Activated T-helper 1 cell treated with Interleukin-2 at 50 U/mL for 16 hours (primary cell): Measurements from ENCODE around the gene PRDM8.

Experiments used
- DNase-seq: peaks from one replicate; pipeline ENCODE4 v3.0.0-alpha.2; 2020; ENCODE audit warnings: low read depth

PRDM8 gene

GRCh38 chr4:80201252-80202151 lies 4.2 kb downstream of the PRDM8 start:
- peak; percentile 49 for DNase-seq

GRCh38 chr4:80202190-80202711 lies 4.9 kb downstream of the PRDM8 start:
- DNase-seq, result peak; percentile 66

GRCh38 chr4:80202741-80203553 lies 5.6 kb downstream of the PRDM8 start:
- DNase-seq, result peak; percentile 33

GRCh38 chr4:80204433-80205011 lies 7.2 kb downstream of the PRDM8 start:
- DNase-seq, result no peak

- DNase-seq, result no peak
These were observed 8.8 kb downstream of the PRDM8 start for GRCh38 chr4:80206111-80206510.

- no peak for DNase-seq
These were observed 9.3 kb downstream of the PRDM8 start for GRCh38 chr4:80206521-80207171.

GRCh38 chr4:80207172-80207583 lies 9.9 kb downstream of the PRDM8 start:
- no peak for DNase-seq

GRCh38 chr4:80207664-80208063 lies 10.4 kb downstream of the PRDM8 start:
- no peak for DNase-seq

GRCh38 chr4:80208610-80209339 lies 11.5 kb downstream of the PRDM8 start:
- DNase-seq, result no peak

GRCh38 chr4:80209340-80209701 lies 12.0 kb downstream of the PRDM8 start:
- DNase-seq, result no peak

GRCh38 chr4:80210549-80210948 lies 13.2 kb downstream of the PRDM8 start:
- no peak for DNase-seq

- no peak for DNase-seq
These were observed 16.0 kb downstream of the PRDM8 start for GRCh38 chr4:80213117-80213815.

- DNase-seq, result no peak
These were observed 18.2 kb downstream of the PRDM8 start for GRCh38 chr4:80215449-80216052.

GRCh38 chr4:80216100-80216761 lies 18.9 kb downstream of the PRDM8 start:
- DNase-seq, result no peak

GRCh38 chr4:80219301-80220025 lies 22.2 kb downstream of the PRDM8 start:
- no peak for DNase-seq

- DNase-seq, result no peak
These were observed 23.4 kb downstream of the PRDM8 start for GRCh38 chr4:80220711-80221110.

- DNase-seq, result no peak
These were observed 23.9 kb downstream of the PRDM8 start for GRCh38 chr4:80221161-80221560.

GRCh38 chr4:80225595-80225994 lies 28.3 kb downstream of the PRDM8 start:
- no peak for DNase-seq

GRCh38 chr4:80226094-80226493 lies 28.8 kb downstream of the PRDM8 start:
- DNase-seq, result no peak
